ENCODE data around the gene HIBCH.

The HIBCH gene

DNA sequence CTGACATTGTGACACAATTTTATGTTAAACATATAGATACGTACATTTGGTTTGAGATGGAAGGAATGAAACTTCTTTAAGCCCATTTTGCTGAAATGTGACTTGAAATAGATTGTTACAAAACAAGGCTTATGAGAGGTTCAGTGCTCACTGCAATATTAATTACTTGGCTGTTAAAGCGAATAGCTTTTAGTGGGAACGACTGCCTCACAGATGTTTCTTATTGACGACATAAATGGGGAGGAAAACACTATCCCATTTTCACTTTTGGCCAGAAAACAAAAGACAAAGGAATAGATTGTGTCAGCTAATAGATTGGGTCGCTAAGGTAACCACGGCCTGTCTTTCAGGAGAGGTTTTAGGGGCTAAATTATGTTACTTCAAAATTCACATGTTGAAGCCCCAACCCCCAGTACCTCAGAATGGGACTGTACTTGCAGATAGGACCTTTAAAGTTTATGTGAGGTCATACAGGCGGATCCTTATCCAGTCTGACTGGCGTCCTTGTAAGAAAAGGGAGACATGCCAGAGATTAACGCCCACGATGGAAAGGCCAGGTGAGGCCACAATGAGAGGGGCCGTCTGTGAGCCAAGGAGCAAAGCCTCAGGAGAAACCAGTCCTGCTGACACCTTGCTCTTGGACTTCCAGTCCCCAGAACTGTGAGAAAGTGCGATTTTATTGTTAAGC, 34.5 kb upstream of the HIBCH start:
- Histone ChIP-seq H3K9me3 (no peaks in the 10 kb centered on the region), H3K27ac (no peak overlapping the region), H3K27me3 (no peaks in the 10 kb centered on the region), H3K4me3 (no peak overlapping the region), H3K4me1 (peaks cover 0 to 10% (median 2%) of the 10 kb centered on the region in 4 donors), H3K36me3 (no peaks in the 10 kb centered on the region)
- intact Hi-C loops (cut with DNase I; ENCODE audit: low total_unique reads) = no loop called here
- DNase-seq = no peak
- TF ChIP-seq, protein P1, sequence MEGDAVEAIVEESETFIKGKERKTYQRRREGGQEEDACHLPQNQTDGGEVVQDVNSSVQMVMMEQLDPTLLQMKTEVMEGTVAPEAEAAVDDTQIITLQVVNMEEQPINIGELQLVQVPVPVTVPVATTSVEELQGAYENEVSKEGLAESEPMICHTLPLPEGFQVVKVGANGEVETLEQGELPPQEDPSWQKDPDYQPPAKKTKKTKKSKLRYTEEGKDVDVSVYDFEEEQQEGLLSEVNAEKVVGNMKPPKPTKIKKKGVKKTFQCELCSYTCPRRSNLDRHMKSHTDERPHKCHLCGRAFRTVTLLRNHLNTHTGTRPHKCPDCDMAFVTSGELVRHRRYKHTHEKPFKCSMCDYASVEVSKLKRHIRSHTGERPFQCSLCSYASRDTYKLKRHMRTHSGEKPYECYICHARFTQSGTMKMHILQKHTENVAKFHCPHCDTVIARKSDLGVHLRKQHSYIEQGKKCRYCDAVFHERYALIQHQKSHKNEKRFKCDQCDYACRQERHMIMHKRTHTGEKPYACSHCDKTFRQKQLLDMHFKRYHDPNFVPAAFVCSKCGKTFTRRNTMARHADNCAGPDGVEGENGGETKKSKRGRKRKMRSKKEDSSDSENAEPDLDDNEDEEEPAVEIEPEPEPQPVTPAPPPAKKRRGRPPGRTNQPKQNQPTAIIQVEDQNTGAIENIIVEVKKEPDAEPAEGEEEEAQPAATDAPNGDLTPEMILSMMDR (IDR thresholded peaks at IDR 0.05) = no peak

DNA sequence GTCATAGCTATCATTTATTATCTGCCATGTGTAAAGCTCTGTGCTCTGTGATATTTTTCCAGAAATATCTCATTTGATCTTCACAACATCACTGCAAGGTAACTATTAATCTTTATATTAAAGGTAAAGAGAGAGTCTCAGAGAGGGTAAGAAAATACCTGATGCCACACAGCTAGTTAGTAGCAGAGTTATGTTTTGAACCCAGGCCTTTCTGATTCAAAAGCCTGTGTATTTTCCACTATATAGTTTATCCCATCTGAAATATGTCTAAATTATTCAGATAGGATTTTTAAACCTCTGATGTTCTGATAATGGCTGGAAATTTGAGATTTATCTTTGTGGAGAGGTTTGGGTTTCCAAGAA, 33.9 kb upstream of the HIBCH start:
- H3K9me3 ChIP-seq = no peaks in the 10 kb centered on the region
- no peaks in the 10 kb centered on the region for H3K36me3 ChIP-seq
- H3K27me3 ChIP-seq = no peaks in the 10 kb centered on the region
- H3K4me3 ChIP-seq = no peak overlapping the region
- H3K27ac ChIP-seq = no peak overlapping the region
- no peak for DNase-seq
- peaks cover 0 to 6% (median 0%) of the 10 kb centered on the region in 4 donors for H3K4me1 ChIP-seq
- TF ChIP-seq, protein P1 (IDR thresholded peaks at IDR 0.05) = no peak
- intact Hi-C loops (cut with DNase I; ENCODE audit: low total_unique reads) = no loop called here

DNA sequence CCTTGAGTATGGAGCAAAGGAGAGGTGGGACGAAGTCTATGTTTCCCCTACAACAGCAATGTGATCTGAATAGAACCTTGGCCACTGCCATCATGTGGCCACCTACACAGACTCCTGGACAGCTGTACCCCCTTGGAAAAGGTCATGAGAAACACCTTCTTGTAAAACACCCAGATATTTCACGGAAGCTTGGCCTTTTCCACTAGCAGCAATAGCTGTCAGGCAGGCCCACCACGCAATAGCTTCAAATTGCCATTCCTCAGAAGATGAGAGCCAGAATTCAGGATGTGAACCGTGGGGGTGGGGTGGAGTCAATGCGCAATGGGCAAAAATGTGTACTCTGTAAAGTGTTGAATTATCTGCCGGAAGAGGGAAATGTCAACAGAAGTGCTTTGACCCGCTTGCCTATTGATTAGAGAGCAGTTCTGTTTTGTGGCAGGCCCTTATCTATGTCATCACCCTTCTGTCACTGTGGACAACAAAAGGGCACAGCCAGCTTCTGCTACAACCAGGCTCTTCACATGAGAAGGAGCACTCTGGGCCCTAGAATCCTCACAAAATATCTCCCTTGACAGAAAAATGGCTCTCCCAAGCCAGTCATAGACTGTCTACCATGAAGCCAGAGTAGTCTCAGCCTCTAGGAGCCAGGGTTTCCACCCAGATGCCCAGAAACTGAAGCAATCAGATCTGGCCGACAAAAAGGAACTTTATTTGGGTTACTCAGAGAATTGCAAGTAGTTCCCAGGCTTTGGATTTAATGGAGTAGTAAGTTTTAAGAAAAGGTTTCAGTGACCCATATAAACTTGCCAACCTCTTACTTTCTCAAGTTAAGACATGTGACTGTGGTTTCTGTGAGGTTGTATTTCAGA, 33.3 kb upstream of the HIBCH start:
- no peaks in the 10 kb centered on the region for H3K9me3 ChIP-seq
- peak in 1 of 2 donors; percentile 22 for DNase-seq
- intact Hi-C loops (cut with DNase I; ENCODE audit: low total_unique reads) = no loop called here
- TF ChIP-seq, protein P1 (IDR thresholded peaks at IDR 0.05) = no peak
- H3K4me1 ChIP-seq = peaks cover 0 to 6% (median 0%) of the 10 kb centered on the region in 4 donors
- H3K4me3 ChIP-seq = no peak overlapping the region
- no peak overlapping the region for H3K27ac ChIP-seq
- H3K36me3 ChIP-seq = no peaks in the 10 kb centered on the region
- H3K27me3 ChIP-seq = no peaks in the 10 kb centered on the region

DNA sequence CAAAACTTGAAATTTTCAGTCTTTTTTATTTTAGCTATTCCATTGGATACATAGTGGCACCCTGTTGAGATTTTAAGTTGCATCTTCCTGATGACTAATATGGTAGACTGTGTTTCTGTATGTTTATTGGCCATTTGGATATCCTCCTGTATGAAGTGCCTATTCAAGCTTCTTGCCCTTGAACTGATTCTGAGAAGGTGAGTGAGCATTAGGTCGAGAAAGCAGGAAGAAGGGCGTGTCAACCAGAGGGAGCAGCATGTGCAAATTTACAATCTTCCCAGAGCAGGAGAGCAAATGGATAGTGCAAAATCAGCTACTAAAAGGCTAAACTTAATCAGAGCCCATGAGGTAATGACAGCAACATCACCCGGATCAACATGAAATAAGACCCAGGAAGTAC, 32.3 kb upstream of the HIBCH start:
- Histone ChIP-seq H3K27ac (no peak overlapping the region), H3K27me3 (no peaks in the 10 kb centered on the region), H3K9me3 (no peaks in the 10 kb centered on the region), H3K36me3 (no peaks in the 10 kb centered on the region), H3K4me1 (peaks cover 0 to 6% (median 0%) of the 10 kb centered on the region in 4 donors), H3K4me3 (no peak overlapping the region)
- TF ChIP-seq, protein P1 (IDR thresholded peaks at IDR 0.05) = no peak
- no peak for DNase-seq
- intact Hi-C loops (cut with DNase I; ENCODE audit: low total_unique reads) = no loop called here

DNA sequence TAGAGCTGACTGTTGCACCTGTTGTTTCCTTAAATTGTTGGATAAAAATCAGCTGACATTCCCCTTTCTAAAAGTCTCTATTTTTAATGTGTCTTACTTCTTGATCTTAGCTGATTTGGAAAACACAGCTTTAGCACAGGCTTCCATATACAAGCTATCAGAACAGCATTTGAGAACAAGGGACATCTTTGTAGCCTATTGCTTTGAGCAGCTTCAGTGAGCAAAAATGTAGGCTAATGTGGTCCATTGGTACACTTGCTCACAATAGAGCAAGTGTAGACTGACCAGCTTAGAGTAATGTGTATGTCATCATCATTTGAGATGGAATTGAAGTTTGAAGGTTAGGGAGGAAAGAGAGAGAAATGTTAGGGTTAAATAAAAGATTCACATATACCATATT, 30.7 kb upstream of the HIBCH start:
- no peak overlapping the region for H3K27ac ChIP-seq
- intact Hi-C loops (cut with DNase I; ENCODE audit: low total_unique reads) = no loop called here
- DNase-seq = no peak

More for the DNA sequence above, 30.7 kb upstream of the HIBCH start:
- TF ChIP-seq, protein P1 (IDR thresholded peaks at IDR 0.05) = no peak
- Histone ChIP-seq H3K36me3 (no peaks in the 10 kb centered on the region), H3K27me3 (no peaks in the 10 kb centered on the region), H3K4me3 (no peak overlapping the region), H3K9me3 (no peaks in the 10 kb centered on the region), H3K4me1 (peaks cover 0 to 6% (median 4%) of the 10 kb centered on the region in 4 donors)
